HepG2 (cell line): Measurements from ENCODE around the gene STARD10. TPM values are rescaled to one million over a fixed set of nuclear protein-coding genes. Genes with fewer than 3 reads are reported as not detected.

Source experiments
- ARID2 ChIP-seq: sonication (generic); formaldehyde crosslinking; IDR thresholded peaks from 2 replicates; pipeline ENCODE4 v1.8.1; 2022; ENCODE audit warnings: mild to moderate bottlenecking, missing genetic modification reagents, borderline replicate concordance
- EP300 ChIP-seq, 3 experiments: sonication (generic) in 1 of 3; formaldehyde crosslinking in 1 of 3; IDR thresholded peaks; 2 replicates each; pipeline versions ENCODE4 v1.5.1 to v1.6.1; 2011 to 2020; ENCODE audit warnings: low read depth in 2 of 3, low read length in 2 of 3, borderline replicate concordance in 1 of 3, improper control_type of control experiment in 1 of 3, mild to moderate bottlenecking in 1 of 3, missing genetic modification reagents in 1 of 3, moderate library complexity in 1 of 3
- ETV5 ChIP-seq: IDR thresholded peaks from 2 replicates; pipeline ENCODE4 v1.6.1; 2018; ENCODE audit warnings: missing biosample characterization, missing genetic modification reagents, inconsistent platforms, borderline replicate concordance
- FOSL2 ChIP-seq: sonication (generic); formaldehyde crosslinking; IDR thresholded peaks from 2 replicates; pipeline ENCODE4 v1.4.0; 2020; ENCODE audit warnings: missing genetic modification reagents
- HINFP ChIP-seq: sonication (generic); formaldehyde crosslinking; IDR thresholded peaks from 2 replicates; pipeline ENCODE4 v1.4.0; 2020; ENCODE audit warnings: low read depth, mild to moderate bottlenecking, missing genetic modification reagents
- HNF1A ChIP-seq, 2 experiments: sonication (generic) in 1 of 2; formaldehyde crosslinking in 1 of 2; IDR thresholded peaks; 2 replicates each; pipeline versions ENCODE4 v1.4.0 to v1.6.1; 2016 to 2020; ENCODE audit warnings: borderline replicate concordance in 1 of 2, low read depth in 1 of 2, mild to moderate bottlenecking in 1 of 2, missing genetic modification reagents in 1 of 2
- KAT8 ChIP-seq: IDR thresholded peaks from 2 replicates; pipeline ENCODE4 v1.6.1; 2016; ENCODE audit warnings: missing genetic modification reagents, missing compliant biosample characterization
- MXI1 ChIP-seq: IDR thresholded peaks from 3 replicates; pipeline ENCODE4 v1.6.1; 2012; ENCODE audit warnings: low read depth, low read length, inconsistent platforms, borderline replicate concordance
- NFRKB ChIP-seq: fragments of 450-650 bp; IDR thresholded peaks from 2 replicates; pipeline ENCODE4 v1.6.1; 2017
- SPEN ChIP-seq: sonication (generic); formaldehyde crosslinking; IDR thresholded peaks from 2 replicates; pipeline ENCODE4 v1.5.1; 2020; ENCODE audit warnings: low read depth, mild to moderate bottlenecking, missing genetic modification reagents
- ZMYM3 ChIP-seq: sonication (generic); formaldehyde crosslinking; IDR thresholded peaks from 2 replicates; pipeline ENCODE4 v1.5.1; 2020; ENCODE audit warnings: mild to moderate bottlenecking, missing genetic modification reagents
- polyA plus RNA-seq, 8 experiments: library from polyadenylated mRNA; depleted of rRNA in 3 of 8; stranded (reverse) in 7 of 8; unstranded in 1 of 8; fragments of >200 nt; fragmentation: Illumina TruSeq in 4 of 8; extraction: Trizol in 4 of 8; gene quantifications; 2 replicates each; pipeline versions ENCODE4 v1.2.1 to v1.2.3, GENCODE V29; 2011 to 2016; ENCODE audit warnings: low read depth in 4 of 8, missing spikeins in 1 of 8, mixed read lengths in 1 of 8; ENCODE audit not compliant: insufficient read depth in 1 of 8
- total RNA-seq, 5 experiments: library from RNA; depleted of rRNA; stranded (reverse); fragments of >200 nt; fragmentation: Illumina TruSeq; extraction: Trizol; gene quantifications; 2 replicates each; pipeline ENCODE4 v1.2.3, GENCODE V29; 2016; ENCODE audit warnings: low read depth in 1 of 5
- TF ChIP-seq, protein P1 (sequence below): sonication (generic); formaldehyde crosslinking; IDR thresholded peaks from 2 replicates; pipeline ENCODE4 v1.5.0; 2020; ENCODE audit warnings: mild to moderate bottlenecking, missing genetic modification reagents, borderline replicate concordance
- TF ChIP-seq, protein P2 (sequence below): sonication (generic); formaldehyde crosslinking; IDR thresholded peaks from 2 replicates; pipeline ENCODE4 v1.8.1; 2023; ENCODE audit warnings: mild to moderate bottlenecking, inconsistent platforms, moderate library complexity, missing genetic modification reagents, borderline replicate concordance

STARD10 gene
- total and polyA plus RNA-seq, 2 of the 13 experiments (the other 11 are each of a cell fraction or from before 2014, with no cell fraction given): 260 to 341 TPM

DNA sequence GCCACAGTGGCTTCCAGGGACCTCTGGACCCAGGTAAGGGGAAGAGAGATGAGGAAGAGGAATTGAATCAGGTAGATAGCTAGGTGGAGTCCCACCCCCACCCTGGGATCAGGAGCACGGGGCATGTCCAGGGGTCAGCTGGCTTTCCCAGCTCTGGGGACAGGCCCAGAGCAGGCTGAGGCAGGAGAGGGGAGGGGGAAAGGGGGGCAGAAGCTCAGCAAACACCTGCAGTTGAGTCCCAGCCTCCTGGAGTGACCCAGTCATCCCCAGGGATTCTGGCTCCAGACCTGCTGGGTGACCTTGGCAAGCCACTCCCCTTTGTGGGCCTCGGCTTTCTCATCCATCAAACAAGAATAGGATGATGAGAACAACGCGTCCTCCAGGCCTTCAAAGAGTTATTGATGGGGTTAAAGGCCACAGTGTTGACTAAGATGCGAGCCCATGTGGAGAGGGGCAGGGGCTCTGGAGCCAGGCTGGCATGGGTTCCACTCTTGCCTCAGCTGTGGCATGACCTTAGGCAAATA is 16.0 kb downstream of the STARD10 start (continued):
- TF ChIP-seq HINFP (CRISPR knock-in tag): no peak; the same call in 1 of the 2 replicates
- TF ChIP-seq ETV5 (CRISPR knock-in tag): no peak
- TF ChIP-seq ARID2 (CRISPR knock-in tag): 0 out of 2 replicates have a peak, but pooled peaks have one; percentile 42
- TF ChIP-seq SPEN (CRISPR knock-in tag): peak; percentile 61; the same call in 1 of the 2 replicates
- TF ChIP-seq, protein P1, sequence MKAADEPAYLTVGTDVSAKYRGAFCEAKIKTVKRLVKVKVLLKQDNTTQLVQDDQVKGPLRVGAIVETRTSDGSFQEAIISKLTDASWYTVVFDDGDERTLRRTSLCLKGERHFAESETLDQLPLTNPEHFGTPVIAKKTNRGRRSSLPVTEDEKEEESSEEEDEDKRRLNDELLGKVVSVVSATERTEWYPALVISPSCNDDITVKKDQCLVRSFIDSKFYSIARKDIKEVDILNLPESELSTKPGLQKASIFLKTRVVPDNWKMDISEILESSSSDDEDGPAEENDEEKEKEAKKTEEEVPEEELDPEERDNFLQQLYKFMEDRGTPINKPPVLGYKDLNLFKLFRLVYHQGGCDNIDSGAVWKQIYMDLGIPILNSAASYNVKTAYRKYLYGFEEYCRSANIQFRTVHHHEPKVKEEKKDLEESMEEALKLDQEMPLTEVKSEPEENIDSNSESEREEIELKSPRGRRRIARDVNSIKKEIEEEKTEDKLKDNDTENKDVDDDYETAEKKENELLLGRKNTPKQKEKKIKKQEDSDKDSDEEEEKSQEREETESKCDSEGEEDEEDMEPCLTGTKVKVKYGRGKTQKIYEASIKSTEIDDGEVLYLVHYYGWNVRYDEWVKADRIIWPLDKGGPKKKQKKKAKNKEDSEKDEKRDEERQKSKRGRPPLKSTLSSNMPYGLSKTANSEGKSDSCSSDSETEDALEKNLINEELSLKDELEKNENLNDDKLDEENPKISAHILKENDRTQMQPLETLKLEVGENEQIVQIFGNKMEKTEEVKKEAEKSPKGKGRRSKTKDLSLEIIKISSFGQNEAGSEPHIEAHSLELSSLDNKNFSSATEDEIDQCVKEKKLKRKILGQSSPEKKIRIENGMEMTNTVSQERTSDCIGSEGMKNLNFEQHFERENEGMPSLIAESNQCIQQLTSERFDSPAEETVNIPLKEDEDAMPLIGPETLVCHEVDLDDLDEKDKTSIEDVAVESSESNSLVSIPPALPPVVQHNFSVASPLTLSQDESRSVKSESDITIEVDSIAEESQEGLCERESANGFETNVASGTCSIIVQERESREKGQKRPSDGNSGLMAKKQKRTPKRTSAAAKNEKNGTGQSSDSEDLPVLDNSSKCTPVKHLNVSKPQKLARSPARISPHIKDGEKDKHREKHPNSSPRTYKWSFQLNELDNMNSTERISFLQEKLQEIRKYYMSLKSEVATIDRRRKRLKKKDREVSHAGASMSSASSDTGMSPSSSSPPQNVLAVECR: peak; percentile 34; the same call in 1 of the 2 replicates
- peak; percentile 72; the same call in 1 of the 3 replicates for TF ChIP-seq MXI1
- TF ChIP-seq FOSL2 (CRISPR knock-in tag): peak; percentile 78
- peak in 1 of 2 experiments; percentile 69; a peak in 2 of 4 replicates for TF ChIP-seq EP300 (IDR thresholded peaks at IDR 0.05; ENCODE audit: low read depth in 2 of 2, low read length in 2 of 2)
- TF ChIP-seq EP300 (CRISPR knock-in tag; IDR thresholded peaks at IDR 0.05; ENCODE audit: borderline replicate concordance): peak; percentile 52; the same call in 1 of the 2 replicates
- peak; percentile 43; the same call in 1 of the 2 replicates for TF ChIP-seq ZMYM3
- TF ChIP-seq HNF1A (IDR thresholded peaks at IDR 0.05; ENCODE audit: low read depth): peak; percentile 62; the same call in 1 of the 2 replicates
- TF ChIP-seq HNF1A (CRISPR knock-in tag; IDR thresholded peaks at IDR 0.05; ENCODE audit: borderline replicate concordance): peak; percentile 53; the same call in 1 of the 2 replicates
- TF ChIP-seq NFRKB: no peak
- 0 out of 2 replicates have a peak, but pooled peaks have one; percentile 18 for TF ChIP-seq KAT8 (CRISPR knock-in tag)
- TF ChIP-seq, protein P2, sequence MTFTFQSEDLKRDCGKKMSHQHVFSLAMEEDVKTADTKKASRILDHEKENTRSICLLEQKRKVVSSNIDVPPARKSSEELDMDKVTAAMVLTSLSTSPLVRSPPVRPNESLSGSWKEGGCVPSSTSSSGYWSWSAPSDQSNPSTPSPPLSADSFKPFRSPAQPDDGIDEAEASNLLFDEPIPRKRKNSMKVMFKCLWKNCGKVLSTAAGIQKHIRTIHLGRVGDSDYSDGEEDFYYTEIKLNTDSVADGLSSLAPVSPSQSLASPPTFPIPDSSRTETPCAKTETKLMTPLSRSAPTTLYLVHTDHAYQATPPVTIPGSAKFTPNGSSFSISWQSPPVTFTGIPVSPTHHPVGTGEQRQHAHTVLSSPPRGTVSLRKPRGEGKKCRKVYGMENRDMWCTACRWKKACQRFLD: no peak
